ENCODE measurements around the gene RNF144A.

- TF ChIP-seq CTCF (IDR thresholded peaks at IDR 0.05) (peak; percentile 77), ZFX (IDR thresholded peaks at IDR 0.05; ENCODE audit: borderline replicate concordance) (no peak)
These were observed 166.6 kb downstream of the RNF144A start for GRCh38 chr2:7083580-7084509.
